ENCODE measurements around the gene CLCNKA.

GRCh38 chr1:16081636-16082035 lies 59.8 kb downstream of the CLCNKA start:
- TF ChIP-seq POLR2AphosphoS5 (IDR thresholded peaks at IDR 0.05; ENCODE audit: low read depth, low read length) (no peak), REST (IDR thresholded peaks at IDR 0.05; ENCODE audit: insufficient read depth in 1 of 2, low read depth in 2 of 2, low read length in 2 of 2) (no peak), SIN3A (IDR thresholded peaks at IDR 0.05; ENCODE audit: borderline replicate concordance, insufficient read depth, low read length) (no peak), TAF1 (IDR thresholded peaks at IDR 0.05; ENCODE audit: borderline replicate concordance, insufficient read depth, low read length) (no peak), FOXP2 (optimal IDR thresholded peaks at IDR 0.05; ENCODE audit: borderline replicate concordance, extremely low read depth, extremely low read length, insufficient read depth) (no peak)
